MM.1S (cell line): ENCODE data around the gene CRADD.
"Not testable (repeated sequence)": the region's sequence is repeated elsewhere in the genome, so short reads cannot be mapped to it uniquely, and the experiment has no call there.

Experiments
- DNase-seq: peaks from one replicate; pipeline ENCODE4 v3.0.0-alpha.2; 2015
- H2AFZ ChIP-seq: fragments of 300-600 bp; sonication (generic); 2 replicates; pipeline ENCODE4 v1.6.0; 2016; ENCODE audit warnings: antibody characterized with exemption, low read length
- H3F3A ChIP-seq: fragments of 300-600 bp; sonication (generic); 2 replicates; pipeline ENCODE4 v1.6.1; 2016; ENCODE audit warnings: mild to moderate bottlenecking, antibody characterized with exemption, low read length, moderate library complexity, mixed read lengths; ENCODE audit not compliant: insufficient read depth
- H3K27ac ChIP-seq: fragments of 300-600 bp; sonication (generic); 2 replicates; pipeline ENCODE4 v1.5.1; 2016; ENCODE audit warnings: mild to moderate bottlenecking, low read length
- H3K27me3 ChIP-seq: fragments of 300-600 bp; sonication (generic); replicated peaks from 2 replicates; pipeline ENCODE4 v1.6.0; 2016; ENCODE audit warnings: low read length; ENCODE audit not compliant: insufficient read depth
- H3K36me3 ChIP-seq: fragments of 300-600 bp; sonication (generic); replicated peaks from 2 replicates; pipeline ENCODE4 v1.6.1; 2016; ENCODE audit warnings: mild to moderate bottlenecking, low read length, mixed read lengths; ENCODE audit not compliant: insufficient read depth
- H3K4me1 ChIP-seq: fragments of 300-600 bp; sonication (generic); 2 replicates; pipeline ENCODE4 v1.6.1; 2016; ENCODE audit warnings: low read length, mixed read lengths
- H3K4me2 ChIP-seq: fragments of 300-600 bp; sonication (generic); 2 replicates; pipeline ENCODE4 v1.6.0; 2016; ENCODE audit warnings: low read depth, low read length
- H3K4me3 ChIP-seq: fragments of 300-600 bp; sonication (generic); 2 replicates; pipeline ENCODE4 v1.5.1; 2016; ENCODE audit warnings: low read length, mixed read lengths
- H3K79me2 ChIP-seq: fragments of 300-600 bp; sonication (generic); 2 replicates; pipeline ENCODE4 v1.6.1; 2016; ENCODE audit warnings: mixed run types, low read length, mixed read lengths
- H3K9ac ChIP-seq: fragments of 300-600 bp; sonication (generic); 2 replicates; pipeline ENCODE4 v1.6.1; 2016; ENCODE audit warnings: low read length, mixed read lengths
- H3K9me2 ChIP-seq: fragments of 300-600 bp; sonication (generic); replicated peaks from 2 replicates; pipeline ENCODE4 v1.6.1; 2016; ENCODE audit warnings: mild to moderate bottlenecking, low read length, mixed read lengths; ENCODE audit not compliant: insufficient read depth
- H3K9me3 ChIP-seq: fragments of 300-600 bp; sonication (generic); replicated peaks from 2 replicates; pipeline ENCODE4 v1.6.1; 2016; ENCODE audit warnings: mild to moderate bottlenecking, low read length, mixed read lengths; ENCODE audit not compliant: insufficient read depth
- H4K20me1 ChIP-seq: fragments of 300-600 bp; sonication (generic); 2 replicates; pipeline ENCODE4 v1.6.1; 2016; ENCODE audit warnings: mild to moderate bottlenecking, low read length, moderate library complexity, mixed read lengths; ENCODE audit not compliant: insufficient read depth
- CTCF ChIP-seq: fragments of 300-600 bp; sonication (generic); IDR thresholded peaks from 2 replicates; pipeline ENCODE4 v1.5.1; 2016; ENCODE audit warnings: antibody characterized with exemption, low read length, mixed read lengths
- EZH2 ChIP-seq: fragments of 300-600 bp; sonication (generic); optimal IDR thresholded peaks from 2 replicates; pipeline ENCODE3; 2017; ENCODE audit warnings: low read depth, mild to moderate bottlenecking, antibody characterized with exemption, low read length, mixed read lengths
- EZH2phosphoT487 ChIP-seq: fragments of 300-600 bp; sonication (generic); IDR thresholded peaks from 2 replicates; pipeline ENCODE4 v1.6.1; 2018; ENCODE audit warnings: antibody characterized with exemption, low read length

The CRADD gene

GRCh38 chr12:93924367-93924766, 247.2 kb downstream of the CRADD start:
- H3K27me3 ChIP-seq: no peaks in the 10 kb centered on the region
- H3K4me2 ChIP-seq: no peak overlapping the region
- H3K9me3 ChIP-seq: no peaks in the 10 kb centered on the region
- H3K79me2 ChIP-seq: no peaks in the 10 kb centered on the region
- H3K4me3 ChIP-seq: no peak overlapping the region
- H3K9ac ChIP-seq: no peak overlapping the region
- H3F3A ChIP-seq: no peaks in the 10 kb centered on the region
- H3K27ac ChIP-seq: no peak overlapping the region
- DNase-seq: no peak
- H3K36me3 ChIP-seq: no peaks in the 10 kb centered on the region
- H2AFZ ChIP-seq: no peak overlapping the region
- TF ChIP-seq EZH2 (no peak), EZH2phosphoT487 (no peak), CTCF (no peak)
- no peaks in the 10 kb centered on the region for H3K9me2 ChIP-seq
- no peaks in the 10 kb centered on the region for H3K4me1 ChIP-seq
- no peaks in the 10 kb centered on the region for H4K20me1 ChIP-seq

GRCh38 chr12:93925585-93926205, 248.5 kb downstream of the CRADD start:
- Histone ChIP-seq H3K4me3 (no peak overlapping the region), H3K36me3 (no peaks in the 10 kb centered on the region), H3K79me2 (no peaks in the 10 kb centered on the region), H3K4me2 (no peak overlapping the region), H3K27ac (no peak overlapping the region), H2AFZ (no peak overlapping the region), H4K20me1 (no peaks in the 10 kb centered on the region), H3K9me2 (no peaks in the 10 kb centered on the region), H3K9me3 (no peaks in the 10 kb centered on the region), H3F3A (no peaks in the 10 kb centered on the region), H3K4me1 (no peaks in the 10 kb centered on the region), H3K27me3 (no peaks in the 10 kb centered on the region), H3K9ac (no peak overlapping the region)
- DNase-seq: no peak
- TF ChIP-seq EZH2 (no peak), EZH2phosphoT487 (no peak), CTCF (no peak)

- Histone ChIP-seq H3F3A (no peaks in the 10 kb centered on the region), H3K36me3 (no peaks in the 10 kb centered on the region), H3K4me3 (no peak overlapping the region), H4K20me1 (no peaks in the 10 kb centered on the region), H3K9ac (no peak overlapping the region), H3K79me2 (no peaks in the 10 kb centered on the region), H3K27ac (no peak overlapping the region), H3K4me2 (no peak overlapping the region), H3K4me1 (no peaks in the 10 kb centered on the region), H3K9me2 (no peaks in the 10 kb centered on the region), H2AFZ (no peak overlapping the region), H3K9me3 (no peaks in the 10 kb centered on the region), H3K27me3 (no peaks in the 10 kb centered on the region)
- no peak for DNase-seq
- no peak for TF ChIP-seq EZH2
- TF ChIP-seq CTCF: no peak
- TF ChIP-seq EZH2phosphoT487: no peak
Measured at GRCh38 chr12:93926237-93926636, 249.1 kb downstream of the CRADD start.

GRCh38 chr12:93929081-93929480, 251.9 kb downstream of the CRADD start:
- not testable (repeated sequence) for H3K9me3 ChIP-seq, DNase-seq, H3K79me2 ChIP-seq, H3K4me2 ChIP-seq, H3K4me3 ChIP-seq, H3K27ac ChIP-seq, H3F3A ChIP-seq, H4K20me1 ChIP-seq, H3K36me3 ChIP-seq, H3K9me2 ChIP-seq, H3K9ac ChIP-seq, H2AFZ ChIP-seq, H3K27me3 ChIP-seq, H3K4me1 ChIP-seq
